Measurements from ENCODE around the gene P2RY2.

DNA sequence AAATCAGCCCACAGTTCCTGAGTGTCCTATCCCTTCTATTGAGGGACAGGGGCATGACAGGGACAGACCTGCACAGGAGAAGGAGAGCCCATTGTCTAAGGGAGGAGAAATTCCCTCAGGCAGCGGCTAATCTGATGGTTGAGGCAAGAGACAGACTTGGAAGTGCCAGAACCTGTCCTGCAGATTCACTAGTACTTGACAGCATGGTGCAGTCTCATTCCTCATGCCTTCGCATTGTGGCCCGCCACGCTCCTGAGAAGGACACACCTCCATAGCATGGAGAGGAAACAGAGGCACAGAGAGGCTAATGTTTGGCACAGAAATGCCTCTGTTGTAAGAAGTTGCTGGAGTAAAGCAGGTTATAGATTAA, 57.3 kb downstream of the P2RY2 start:
- TF ChIP-seq, protein P1, sequence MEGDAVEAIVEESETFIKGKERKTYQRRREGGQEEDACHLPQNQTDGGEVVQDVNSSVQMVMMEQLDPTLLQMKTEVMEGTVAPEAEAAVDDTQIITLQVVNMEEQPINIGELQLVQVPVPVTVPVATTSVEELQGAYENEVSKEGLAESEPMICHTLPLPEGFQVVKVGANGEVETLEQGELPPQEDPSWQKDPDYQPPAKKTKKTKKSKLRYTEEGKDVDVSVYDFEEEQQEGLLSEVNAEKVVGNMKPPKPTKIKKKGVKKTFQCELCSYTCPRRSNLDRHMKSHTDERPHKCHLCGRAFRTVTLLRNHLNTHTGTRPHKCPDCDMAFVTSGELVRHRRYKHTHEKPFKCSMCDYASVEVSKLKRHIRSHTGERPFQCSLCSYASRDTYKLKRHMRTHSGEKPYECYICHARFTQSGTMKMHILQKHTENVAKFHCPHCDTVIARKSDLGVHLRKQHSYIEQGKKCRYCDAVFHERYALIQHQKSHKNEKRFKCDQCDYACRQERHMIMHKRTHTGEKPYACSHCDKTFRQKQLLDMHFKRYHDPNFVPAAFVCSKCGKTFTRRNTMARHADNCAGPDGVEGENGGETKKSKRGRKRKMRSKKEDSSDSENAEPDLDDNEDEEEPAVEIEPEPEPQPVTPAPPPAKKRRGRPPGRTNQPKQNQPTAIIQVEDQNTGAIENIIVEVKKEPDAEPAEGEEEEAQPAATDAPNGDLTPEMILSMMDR (conservative IDR thresholded peaks at IDR 0.05 in 1 of 2, IDR thresholded peaks at IDR 0.05 in 1 of 2; ENCODE audit: extremely low read depth in 1 of 2, insufficient read depth in 1 of 2, low read depth in 1 of 2, low read length in 2 of 2), result no peak
- no peak for TF ChIP-seq EZH2 (IDR thresholded peaks at IDR 0.05; ENCODE audit: borderline replicate concordance, low read length)
